ENCODE results near the gene FAIM2.

DNA sequence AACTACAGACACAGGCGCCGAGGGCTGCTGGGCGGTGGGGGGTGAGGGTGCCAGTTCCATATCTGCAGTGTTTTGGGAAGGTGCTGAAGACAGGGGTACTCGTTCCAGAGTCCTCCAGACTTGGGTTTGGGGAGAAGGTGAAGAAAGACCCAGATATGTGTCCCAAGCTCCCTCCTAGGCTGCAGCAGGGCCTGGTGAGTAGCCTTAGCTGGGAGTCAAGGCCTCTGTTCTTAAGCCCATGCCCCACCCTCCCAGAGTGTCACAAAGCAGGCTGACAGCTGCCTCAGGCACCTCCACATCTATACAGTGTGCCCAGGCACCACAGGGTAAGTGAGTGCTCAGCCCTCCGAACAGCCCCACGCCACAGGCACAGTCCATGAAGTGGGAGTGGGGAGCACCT is 79.7 kb downstream of the FAIM2 start:
- TF ChIP-seq, protein P1, sequence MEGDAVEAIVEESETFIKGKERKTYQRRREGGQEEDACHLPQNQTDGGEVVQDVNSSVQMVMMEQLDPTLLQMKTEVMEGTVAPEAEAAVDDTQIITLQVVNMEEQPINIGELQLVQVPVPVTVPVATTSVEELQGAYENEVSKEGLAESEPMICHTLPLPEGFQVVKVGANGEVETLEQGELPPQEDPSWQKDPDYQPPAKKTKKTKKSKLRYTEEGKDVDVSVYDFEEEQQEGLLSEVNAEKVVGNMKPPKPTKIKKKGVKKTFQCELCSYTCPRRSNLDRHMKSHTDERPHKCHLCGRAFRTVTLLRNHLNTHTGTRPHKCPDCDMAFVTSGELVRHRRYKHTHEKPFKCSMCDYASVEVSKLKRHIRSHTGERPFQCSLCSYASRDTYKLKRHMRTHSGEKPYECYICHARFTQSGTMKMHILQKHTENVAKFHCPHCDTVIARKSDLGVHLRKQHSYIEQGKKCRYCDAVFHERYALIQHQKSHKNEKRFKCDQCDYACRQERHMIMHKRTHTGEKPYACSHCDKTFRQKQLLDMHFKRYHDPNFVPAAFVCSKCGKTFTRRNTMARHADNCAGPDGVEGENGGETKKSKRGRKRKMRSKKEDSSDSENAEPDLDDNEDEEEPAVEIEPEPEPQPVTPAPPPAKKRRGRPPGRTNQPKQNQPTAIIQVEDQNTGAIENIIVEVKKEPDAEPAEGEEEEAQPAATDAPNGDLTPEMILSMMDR (IDR thresholded peaks at IDR 0.05) = no peak
- TF ChIP-seq POLR2A (IDR thresholded peaks at IDR 0.05) (no peak), POLR2AphosphoS5 (IDR thresholded peaks at IDR 0.05) (no peak), EP300 (IDR thresholded peaks at IDR 0.05) (no peak)

Measured in upper lobe of left lung (tissue), 4 donors.